Stomach (tissue), 9 donors: ENCODE measurements around the gene RYR1. TPM values are rescaled to one million over a fixed set of nuclear protein-coding genes. Genes with fewer than 3 reads are reported as not detected.

Source experiments
- DNase-seq, 2 donors: peaks; one replicate each; pipeline versions ENCODE4 v3.0.0 to v3.0.0-alpha.2; 2013 to 2019
- H3K27ac ChIP-seq, 5 donors: fragments of 200-600 bp in 4 of 5; sonication (generic) in 4 of 5; one replicate each; pipeline ENCODE4 v1.5.1; 2013 to 2019; ENCODE audit warnings: mild to moderate bottlenecking in 1 of 5, moderate library complexity in 1 of 5
- H3K27me3 ChIP-seq, 3 donors: fragments of 200-600 bp; sonication (generic); one replicate each; pipeline ENCODE4 v1.5.1; 2017 to 2019; ENCODE audit warnings: mixed run types in 1 of 3
- H3K36me3 ChIP-seq, 4 donors: fragments of 200-600 bp; sonication (generic); 1 replicate in 3 of 4; 2 replicates in 1 of 4; pipeline ENCODE4 v1.5.1; 2016 to 2019
- H3K4me1 ChIP-seq, 4 donors: fragments of 200-600 bp; sonication (generic); one replicate each; pipeline ENCODE4 v1.5.1; 2016 to 2019
- H3K4me3 ChIP-seq, 4 donors: fragments of 200-600 bp; sonication (generic) in 3 of 4; one replicate each; pipeline ENCODE4 v1.5.1; 2016 to 2019; ENCODE audit warnings: mild to moderate bottlenecking in 1 of 4
- H3K9me3 ChIP-seq, 4 donors: fragments of 200-600 bp; sonication (generic); one replicate each; pipeline ENCODE4 v1.5.1; 2016 to 2019
- CTCF ChIP-seq, 7 experiments: fragments of 450-650 bp in 4 of 7; fragments of 200-600 bp in 3 of 7; sonication (generic) in 3 of 7; IDR thresholded peaks; one replicate each; pipeline ENCODE4 v1.5.1; 2016 to 2019; ENCODE audit warnings: antibody characterized with exemption in 7 of 7, control low read depth in 2 of 7, mild to moderate bottlenecking in 1 of 7
- EP300 ChIP-seq: sonication (generic); formaldehyde crosslinking; IDR thresholded peaks from one replicate; pipeline ENCODE4 v1.6.1; 2017; ENCODE audit warnings: antibody characterized with exemption
- POLR2A ChIP-seq, 4 donors: fragments of 450-650 bp; IDR thresholded peaks; one replicate each; pipeline ENCODE4 v1.6.1; 2016; ENCODE audit warnings: antibody characterized with exemption in 4 of 4, control low read depth in 2 of 4, mild to moderate bottlenecking in 1 of 4, moderate library complexity in 1 of 4
- POLR2AphosphoS5 ChIP-seq, 3 donors: sonication (generic); formaldehyde crosslinking; IDR thresholded peaks; one replicate each; pipeline ENCODE4 v1.6.1; 2016; ENCODE audit warnings: antibody characterized with exemption in 3 of 3
- WGBS, 5 donors: extraction: QIAGEN DNeasy Blood & Tissue Kit in 3 of 5; methylation state at CpG; one replicate each; pipeline versions ENCODE4 v1.1.5 to v1.1.7; 2013 to 2018; 5-methylcytosine and 5-hydroxymethylcytosine counted together
- intact Hi-C: fragments of 100-400 bp; cut with DNase I; formaldehyde crosslinking; loops from one replicate; pipeline ENCODE4 v1.15.1; 2023; ENCODE audit warnings: low total_unique reads
- polyA plus RNA-seq, 3 donors: library from polyadenylated mRNA; stranded (reverse); fragments of 200-250 nt; gene quantifications; one replicate each; pipeline ENCODE4 v1.2.3, GENCODE V29; 2013
- total RNA-seq, 5 donors: library from RNA; depleted of rRNA; stranded (reverse); fragments of >200 nt; gene quantifications; one replicate each; pipeline versions ENCODE4 v1.1.0 to v1.2.3, GENCODE V29; 2014 to 2016
- donor health status: healthy with polysubstance abuse.
- donor health status: Bipolar disorder and iron deficiency.
- donor health status: healthy.

Gene RYR1
- total and polyA plus RNA-seq, 8 donors = under 0.01 to 10.7 (median 1.2) TPM

- TF ChIP-seq CTCF (IDR thresholded peaks at IDR 0.05) = no peak
- 95 to 98% (median 96%) methylated on average over 12 to 22 of the region's 22 CpGs for WGBS, 5 donors
- H3K27ac ChIP-seq = no peak overlapping the region
- H3K27me3 ChIP-seq = peaks cover 0 to 36% (median 0%) of the 10 kb centered on the region in 3 donors
- H3K4me1 ChIP-seq = no peaks in the 10 kb centered on the region
- no peaks in the 10 kb centered on the region for H3K9me3 ChIP-seq
- H3K4me3 ChIP-seq = no peak overlapping the region
- no peak for DNase-seq
- no peaks in the 10 kb centered on the region for H3K36me3 ChIP-seq
- intact Hi-C loops = no loop called here
Observed at GRCh38 chr19:38524994-38525634, 91.6 kb downstream of the RYR1 start.

GRCh38 chr19:38526430-38526829, 92.9 kb downstream of the RYR1 start:
- 80 to 94% (median 88%) methylated on average over 7 of the region's 7 CpGs for WGBS, 5 donors
- Histone ChIP-seq H3K4me1 (no peaks in the 10 kb centered on the region), H3K27me3 (peaks cover 0 to 36% (median 0%) of the 10 kb centered on the region in 3 donors), H3K9me3 (no peaks in the 10 kb centered on the region), H3K4me3 (no peak overlapping the region), H3K36me3 (no peaks in the 10 kb centered on the region), H3K27ac (no peak overlapping the region)
- intact Hi-C loops = no loop called here
- DNase-seq = no peak
- TF ChIP-seq POLR2A (IDR thresholded peaks at IDR 0.05) (no peak), EP300 (no peak), CTCF (IDR thresholded peaks at IDR 0.05) (no peak), POLR2AphosphoS5 (IDR thresholded peaks at IDR 0.05) (no peak)

- no peaks in the 10 kb centered on the region for H3K4me1 ChIP-seq
- TF ChIP-seq POLR2A (IDR thresholded peaks at IDR 0.05) (no peak), CTCF (IDR thresholded peaks at IDR 0.05) (no peak), POLR2AphosphoS5 (IDR thresholded peaks at IDR 0.05) (no peak), EP300 (no peak)
- H3K36me3 ChIP-seq = no peaks in the 10 kb centered on the region
- H3K27me3 ChIP-seq = peaks cover 0 to 36% (median 0%) of the 10 kb centered on the region in 3 donors
- intact Hi-C loops = no loop called here
- no peak overlapping the region for H3K27ac ChIP-seq
- H3K4me3 ChIP-seq = no peak overlapping the region
- no peaks in the 10 kb centered on the region for H3K9me3 ChIP-seq
- 61 to 82% (median 66%) methylated on average over 32 of the region's 32 CpGs for WGBS, 5 donors
- DNase-seq = no peak
Observed at GRCh38 chr19:38527466-38528136, 94.1 kb downstream of the RYR1 start.

GRCh38 chr19:38528213-38528755, 94.8 kb downstream of the RYR1 start:
- no peak for DNase-seq
- Histone ChIP-seq H3K36me3 (no peaks in the 10 kb centered on the region), H3K4me3 (no peak overlapping the region), H3K27ac (no peak overlapping the region), H3K4me1 (no peaks in the 10 kb centered on the region), H3K27me3 (peaks cover 0 to 36% (median 0%) of the 10 kb centered on the region in 3 donors), H3K9me3 (no peaks in the 10 kb centered on the region)
- TF ChIP-seq POLR2A (IDR thresholded peaks at IDR 0.05) (no peak), EP300 (no peak), POLR2AphosphoS5 (IDR thresholded peaks at IDR 0.05) (no peak), CTCF (IDR thresholded peaks at IDR 0.05) (no peak)
- WGBS, 5 donors = 68 to 83% (median 75%) methylated on average over 23 to 24 of the region's 24 CpGs
- intact Hi-C loops = no loop called here
